Panc1 (cell line): ENCODE results near the gene LYSMD2. TPM values are rescaled to one million over a fixed set of nuclear protein-coding genes. Genes with fewer than 3 reads are reported as not detected.

Experiments used
- ATAC-seq: fragments of 200-7000 bp; cut with Tn5 transposase; 2 replicates; pipeline ENCODE4 v1.9.1; 2020; ENCODE audit warnings: mild to moderate bottlenecking, moderate library complexity
- BruUV-seq: library from RNA; stranded (reverse); fragments of 400-500 nt; replicated peaks from 2 replicates; lab custom pipeline; 2021; lab: Mats Ljungman, UMichigan
- CTCF ChIA-PET: fragments of 300-600 bp; sonication (Branson Sonifier 250); formaldehyde crosslinking; loops from one replicate; lab custom pipeline; 2022; ENCODE audit warnings: antibody characterized with exemption; lab: Charles Lee
- POLR2A ChIA-PET: fragments of 300-600 bp; sonication (Branson Sonifier 250); formaldehyde crosslinking; loops from one replicate; lab custom pipeline; 2022; ENCODE audit warnings: antibody characterized with exemption; lab: Charles Lee
- DNase-seq: peaks from one replicate; pipeline ENCODE4 v3.0.0-alpha.2; 2010; ENCODE audit warnings: low read depth, low spot score
- H3K27ac ChIP-seq: 2 replicates; pipeline ENCODE4 v1.5.1; 2011; ENCODE audit warnings: mild to moderate bottlenecking, low read length, inconsistent platforms
- H3K27me3 ChIP-seq: fragments of 200-500 bp; sonication (Bioruptor generic); 2 replicates; pipeline ENCODE4 v1.6.0; 2014; ENCODE audit warnings: low read length, inconsistent platforms; ENCODE audit not compliant: control insufficient read depth, insufficient read depth
- H3K36me3 ChIP-seq: fragments of 200-500 bp; sonication (Bioruptor generic); 2 replicates; pipeline ENCODE4 v1.5.1; 2014; ENCODE audit warnings: inconsistent platforms, mild to moderate bottlenecking, low read length, moderate library complexity; ENCODE audit not compliant: control insufficient read depth, insufficient read depth
- H3K4me1 ChIP-seq: 2 replicates; pipeline ENCODE4 v1.5.1; 2011; ENCODE audit warnings: inconsistent platforms, mild to moderate bottlenecking, low read length, moderate library complexity; ENCODE audit not compliant: control insufficient read depth, insufficient read depth
- H3K4me3 ChIP-seq, 2 experiments: 2 replicates each; pipeline ENCODE4 v1.5.1; 2011 to 2012; ENCODE audit warnings: low read depth in 2 of 2, low read length in 2 of 2, mild to moderate bottlenecking in 2 of 2, inconsistent platforms in 1 of 2, moderate library complexity in 1 of 2
- H3K9me3 ChIP-seq: fragments of 200-500 bp; sonication (Bioruptor generic); 2 replicates; pipeline ENCODE4 v1.5.1; 2014; ENCODE audit warnings: low read depth, mild to moderate bottlenecking, inconsistent platforms, low read length, moderate library complexity; ENCODE audit not compliant: control insufficient read depth, insufficient read depth
- CTCF ChIP-seq: fragments of 450-650 bp; IDR thresholded peaks from 2 replicates; pipeline ENCODE4 v1.5.1; 2017; ENCODE audit warnings: mild to moderate bottlenecking
- POLR2AphosphoS5 ChIP-seq: IDR thresholded peaks from 2 replicates; pipeline ENCODE4 v1.6.1; 2012; ENCODE audit warnings: mild to moderate bottlenecking, low read depth, low read length, moderate library complexity
- SIN3A ChIP-seq: IDR thresholded peaks from 2 replicates; pipeline ENCODE4 v1.6.1; 2012; ENCODE audit warnings: low read depth, mild to moderate bottlenecking, low read length, moderate library complexity, borderline replicate concordance; ENCODE audit not compliant: insufficient read depth
- TCF7L2 ChIP-seq: IDR thresholded peaks from 2 replicates; pipeline ENCODE4 v1.6.1; 2011; ENCODE audit warnings: mild to moderate bottlenecking, low read depth, low read length, inconsistent platforms
- in situ Hi-C: cut with HindIII; loops from 2 replicates; pipeline ENCODE4 v1.10.0; 2016; ENCODE audit warnings: low sequenced_read_pairs, low pct_unique_long_range_greater_than_20kb
- intact Hi-C: fragments of 100-400 bp; cut with micrococcal nuclease; formaldehyde crosslinking; loops from one replicate; pipeline ENCODE4 v1.10.0; 2022; ENCODE audit not compliant: unreplicated experiment
- total RNA-seq: library from RNA; stranded (reverse); gene quantifications from one replicate; pipeline ENCODE4 v1.2.1, GENCODE V29; 2021; ENCODE audit not compliant: unreplicated experiment
- TF ChIP-seq, protein P1 (sequence below), 2 experiments: IDR thresholded peaks; 2 replicates each; pipeline ENCODE4 v1.6.1; 2011 to 2012; ENCODE audit warnings: low read depth in 2 of 2, control low read depth in 1 of 2, low read length in 1 of 2, mild to moderate bottlenecking in 1 of 2, moderate library complexity in 1 of 2; ENCODE audit not compliant: insufficient read depth in 1 of 2

LYSMD2 gene
- total RNA-seq, 1 experiment from 2014 or later, result 17.2 TPM

DNA sequence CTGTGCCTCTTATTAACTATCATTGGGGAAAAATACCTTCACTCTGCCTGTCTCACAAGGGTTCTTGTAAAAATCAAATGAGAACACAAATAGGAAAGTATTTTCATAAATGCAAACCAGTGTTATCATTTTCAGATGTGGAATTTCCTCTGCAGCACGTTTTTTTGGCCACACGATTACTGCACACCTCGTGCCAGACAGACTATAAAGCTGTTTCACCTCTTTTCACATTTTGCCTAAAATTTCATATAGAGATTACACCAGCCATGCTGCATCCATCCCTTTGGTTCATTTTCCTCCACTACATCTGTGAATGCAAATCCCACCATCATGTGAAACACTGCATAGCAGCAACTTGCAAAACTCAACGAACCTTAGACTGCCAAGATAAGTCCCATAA lies 12.7 kb upstream of the LYSMD2 start:
- POLR2A ChIA-PET, result no interaction called here
- BruUV-seq, result no TSS peak
- in situ Hi-C loops, result no loop called here

DNA sequence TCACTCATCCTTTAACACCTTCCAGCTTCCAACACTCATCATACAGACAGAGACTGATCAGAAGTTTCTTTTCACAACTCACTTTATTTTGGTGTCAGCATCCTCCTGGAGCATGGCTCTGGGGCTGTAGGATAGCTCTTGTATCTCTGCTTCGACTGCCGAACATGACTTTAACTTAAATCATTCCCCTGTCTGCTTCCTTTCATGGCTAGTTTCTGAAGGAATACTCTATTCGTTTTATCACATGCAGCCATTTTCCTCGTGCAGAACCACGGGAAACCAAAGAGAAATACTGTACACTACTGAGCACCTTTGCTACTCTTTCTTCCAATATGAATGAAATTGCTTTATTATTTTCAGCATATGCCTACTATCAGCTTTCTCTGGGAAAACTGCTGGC lies 11.9 kb upstream of the LYSMD2 start:
- no peak for ATAC-seq
- in situ Hi-C loops, result no loop called here
- no peak for DNase-seq
- Histone ChIP-seq H3K36me3 (no peaks in the 10 kb centered on the region), H3K9me3 (no peaks in the 10 kb centered on the region), H3K27ac (no peak overlapping the region), H3K4me3 (no peak overlapping the region), H3K4me1 (0 out of 2 replicates have a peak, but pooled peaks cover 3% of the 10 kb centered on the region), H3K27me3 (peaks cover 37% of the 10 kb centered on the region)
- intact Hi-C loops, result no loop called here
- TF ChIP-seq, protein P1, sequence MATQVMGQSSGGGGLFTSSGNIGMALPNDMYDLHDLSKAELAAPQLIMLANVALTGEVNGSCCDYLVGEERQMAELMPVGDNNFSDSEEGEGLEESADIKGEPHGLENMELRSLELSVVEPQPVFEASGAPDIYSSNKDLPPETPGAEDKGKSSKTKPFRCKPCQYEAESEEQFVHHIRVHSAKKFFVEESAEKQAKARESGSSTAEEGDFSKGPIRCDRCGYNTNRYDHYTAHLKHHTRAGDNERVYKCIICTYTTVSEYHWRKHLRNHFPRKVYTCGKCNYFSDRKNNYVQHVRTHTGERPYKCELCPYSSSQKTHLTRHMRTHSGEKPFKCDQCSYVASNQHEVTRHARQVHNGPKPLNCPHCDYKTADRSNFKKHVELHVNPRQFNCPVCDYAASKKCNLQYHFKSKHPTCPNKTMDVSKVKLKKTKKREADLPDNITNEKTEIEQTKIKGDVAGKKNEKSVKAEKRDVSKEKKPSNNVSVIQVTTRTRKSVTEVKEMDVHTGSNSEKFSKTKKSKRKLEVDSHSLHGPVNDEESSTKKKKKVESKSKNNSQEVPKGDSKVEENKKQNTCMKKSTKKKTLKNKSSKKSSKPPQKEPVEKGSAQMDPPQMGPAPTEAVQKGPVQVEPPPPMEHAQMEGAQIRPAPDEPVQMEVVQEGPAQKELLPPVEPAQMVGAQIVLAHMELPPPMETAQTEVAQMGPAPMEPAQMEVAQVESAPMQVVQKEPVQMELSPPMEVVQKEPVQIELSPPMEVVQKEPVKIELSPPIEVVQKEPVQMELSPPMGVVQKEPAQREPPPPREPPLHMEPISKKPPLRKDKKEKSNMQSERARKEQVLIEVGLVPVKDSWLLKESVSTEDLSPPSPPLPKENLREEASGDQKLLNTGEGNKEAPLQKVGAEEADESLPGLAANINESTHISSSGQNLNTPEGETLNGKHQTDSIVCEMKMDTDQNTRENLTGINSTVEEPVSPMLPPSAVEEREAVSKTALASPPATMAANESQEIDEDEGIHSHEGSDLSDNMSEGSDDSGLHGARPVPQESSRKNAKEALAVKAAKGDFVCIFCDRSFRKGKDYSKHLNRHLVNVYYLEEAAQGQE (IDR thresholded peaks at IDR 0.05; ENCODE audit: insufficient read depth in 1 of 2, low read depth in 2 of 2, low read length in 1 of 2), result no peak
- TF ChIP-seq CTCF (no peak), POLR2AphosphoS5 (no peak), SIN3A (no peak), TCF7L2 (no peak)
- ChIA-PET CTCF (no interaction called here), POLR2A (no interaction called here)
- BruUV-seq, result no TSS peak

More for the DNA sequence above, 12.7 kb upstream of the LYSMD2 start:
- no peak for DNase-seq
- H3K36me3 ChIP-seq, result no peaks in the 10 kb centered on the region
- CTCF ChIA-PET, result no interaction called here
- intact Hi-C loops, result no loop called here
- no peak overlapping the region for H3K27ac ChIP-seq
- no peak overlapping the region for H3K4me3 ChIP-seq
- H3K27me3 ChIP-seq, result peaks cover 42% of the 10 kb centered on the region
- H3K9me3 ChIP-seq, result no peaks in the 10 kb centered on the region
- H3K4me1 ChIP-seq, result 0 out of 2 replicates have a peak, but pooled peaks cover 3% of the 10 kb centered on the region
- ATAC-seq, result no peak
- TF ChIP-seq TCF7L2 (no peak), POLR2AphosphoS5 (no peak), CTCF (no peak), SIN3A (no peak)
- TF ChIP-seq, protein P1 (IDR thresholded peaks at IDR 0.05; ENCODE audit: insufficient read depth in 1 of 2, low read depth in 2 of 2, low read length in 1 of 2), result no peak
